Left forelimb (tissue), 1 donor: ENCODE data around the gene OOSP1.
"Not testable (repeated sequence)": the region's sequence is repeated elsewhere in the genome, so short reads cannot be mapped to it uniquely, and the experiment has no call there.

Experiments
- DNase-seq: peaks from one replicate; pipeline ENCODE4 v3.0.0-alpha.2; 2018; ENCODE audit warnings: low spot score

The OOSP1 gene

GRCh38 chr11:59938132-59938531 is at the start of gene OOSP1:
Gene OOSP1, plus strand, starts transcription at chr11:59938432. Its CDS starts 23 bp downstream, at chr11:59938455.
- no peak for DNase-seq

GRCh38 chr11:59891781-59892181 is 46.5 kb upstream of the OOSP1 start:
- DNase-seq: no peak

- DNase-seq: no peak
Observed at GRCh38 chr11:59894616-59895015, 43.6 kb upstream of the OOSP1 start.

- no peak for DNase-seq
Observed at GRCh38 chr11:59898046-59898445, 40.2 kb upstream of the OOSP1 start.

- DNase-seq: no peak
Observed at GRCh38 chr11:59898650-59899049, 39.6 kb upstream of the OOSP1 start.

- DNase-seq: no peak
Observed at GRCh38 chr11:59899532-59899931, 38.7 kb upstream of the OOSP1 start.

- no peak for DNase-seq
Observed at GRCh38 chr11:59900366-59901126, 37.7 kb upstream of the OOSP1 start.

- no peak for DNase-seq
Observed at GRCh38 chr11:59901306-59901705, 36.9 kb upstream of the OOSP1 start.

- DNase-seq: not testable (repeated sequence)
Observed at GRCh38 chr11:59903569-59903968, 34.7 kb upstream of the OOSP1 start.

GRCh38 chr11:59918480-59918879 is 19.8 kb upstream of the OOSP1 start:
- DNase-seq: no peak

GRCh38 chr11:59918987-59919589 is 19.1 kb upstream of the OOSP1 start:
- no peak for DNase-seq

GRCh38 chr11:59923813-59924212 is 14.4 kb upstream of the OOSP1 start:
- no peak for DNase-seq

GRCh38 chr11:59931688-59932087 is 6.5 kb upstream of the OOSP1 start:
- DNase-seq: no peak

- no peak for DNase-seq
Observed at GRCh38 chr11:59938718-59939117, 486 bp downstream of the OOSP1 start.

- no peak for DNase-seq
Observed at GRCh38 chr11:59939482-59939881, 1.2 kb downstream of the OOSP1 start.

- no peak for DNase-seq
Observed at GRCh38 chr11:59941091-59941490, 2.9 kb downstream of the OOSP1 start.

GRCh38 chr11:59943997-59944714 is 5.9 kb downstream of the OOSP1 start:
- DNase-seq: no peak

- no peak for DNase-seq
Observed at GRCh38 chr11:59944720-59945119, 6.5 kb downstream of the OOSP1 start.

GRCh38 chr11:59953463-59954218 is 15.4 kb downstream of the OOSP1 start:
- DNase-seq: no peak

- DNase-seq: no peak
Observed at GRCh38 chr11:59954219-59954847, 16.1 kb downstream of the OOSP1 start.

GRCh38 chr11:59957094-59957493 is 18.9 kb downstream of the OOSP1 start:
- no peak for DNase-seq
